Esophagus squamous epithelium (tissue), 4 donors: Measurements from ENCODE around the gene C11orf86.

Source experiments
- POLR2A ChIP-seq, 4 donors: fragments of 450-650 bp; IDR thresholded peaks; one replicate each; pipeline ENCODE4 v1.6.1; 2017; ENCODE audit warnings: antibody characterized with exemption in 4 of 4, mild to moderate bottlenecking in 4 of 4, moderate library complexity in 3 of 4
- TF ChIP-seq, protein P1 (sequence below), 6 experiments: fragments of 450-650 bp in 4 of 6; fragments of 200-600 bp in 2 of 6; sonication (generic) in 2 of 6; IDR thresholded peaks; one replicate each; pipeline ENCODE4 v1.5.1; 2016 to 2019; ENCODE audit warnings: antibody characterized with exemption in 6 of 6, mild to moderate bottlenecking in 4 of 6, moderate library complexity in 4 of 6

DNA sequence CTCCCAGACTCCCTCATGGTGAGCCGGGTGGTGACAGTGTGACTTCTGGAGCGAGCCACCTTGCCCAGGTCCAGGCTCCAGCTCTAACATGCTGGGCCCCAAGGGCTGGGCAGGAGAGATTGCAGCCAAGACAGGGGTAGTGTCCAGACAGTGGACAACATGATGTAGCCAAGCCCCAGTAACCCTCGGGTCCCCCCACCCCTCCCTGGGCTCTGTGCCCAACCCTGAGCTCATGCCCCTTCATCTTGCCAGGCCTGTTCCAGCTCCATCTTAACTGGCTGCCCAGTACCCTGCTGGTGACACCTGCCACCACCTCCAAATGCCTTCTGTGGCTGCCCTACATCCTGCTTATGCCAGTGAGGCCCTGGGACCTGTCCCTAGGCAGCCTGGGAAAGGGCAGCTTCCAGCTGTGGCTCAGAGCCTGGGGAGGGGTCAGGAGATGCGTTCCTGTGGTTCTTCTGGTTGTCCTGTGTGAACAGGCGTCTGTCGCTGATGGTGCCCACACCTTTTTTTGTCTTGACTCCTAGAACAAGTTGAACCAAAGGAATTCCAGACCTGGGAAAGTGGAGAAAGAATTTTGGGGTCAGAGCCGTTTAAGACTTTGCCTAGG lies 35.3 kb downstream of the C11orf86 start:
- TF ChIP-seq, protein P1, sequence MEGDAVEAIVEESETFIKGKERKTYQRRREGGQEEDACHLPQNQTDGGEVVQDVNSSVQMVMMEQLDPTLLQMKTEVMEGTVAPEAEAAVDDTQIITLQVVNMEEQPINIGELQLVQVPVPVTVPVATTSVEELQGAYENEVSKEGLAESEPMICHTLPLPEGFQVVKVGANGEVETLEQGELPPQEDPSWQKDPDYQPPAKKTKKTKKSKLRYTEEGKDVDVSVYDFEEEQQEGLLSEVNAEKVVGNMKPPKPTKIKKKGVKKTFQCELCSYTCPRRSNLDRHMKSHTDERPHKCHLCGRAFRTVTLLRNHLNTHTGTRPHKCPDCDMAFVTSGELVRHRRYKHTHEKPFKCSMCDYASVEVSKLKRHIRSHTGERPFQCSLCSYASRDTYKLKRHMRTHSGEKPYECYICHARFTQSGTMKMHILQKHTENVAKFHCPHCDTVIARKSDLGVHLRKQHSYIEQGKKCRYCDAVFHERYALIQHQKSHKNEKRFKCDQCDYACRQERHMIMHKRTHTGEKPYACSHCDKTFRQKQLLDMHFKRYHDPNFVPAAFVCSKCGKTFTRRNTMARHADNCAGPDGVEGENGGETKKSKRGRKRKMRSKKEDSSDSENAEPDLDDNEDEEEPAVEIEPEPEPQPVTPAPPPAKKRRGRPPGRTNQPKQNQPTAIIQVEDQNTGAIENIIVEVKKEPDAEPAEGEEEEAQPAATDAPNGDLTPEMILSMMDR (IDR thresholded peaks at IDR 0.05): no peak
- TF ChIP-seq POLR2A (IDR thresholded peaks at IDR 0.05): no peak
